Panc1 (cell line): ENCODE data around the gene UGT1A7. TPM values are rescaled to one million over a fixed set of nuclear protein-coding genes. Genes with fewer than 3 reads are reported as not detected.

ENCODE experiments used
- ATAC-seq: fragments of 200-7000 bp; cut with Tn5 transposase; 2 replicates; pipeline ENCODE4 v1.9.1; 2020; ENCODE audit warnings: mild to moderate bottlenecking, moderate library complexity
- BruUV-seq: library from RNA; stranded (reverse); fragments of 400-500 nt; replicated peaks from 2 replicates; lab custom pipeline; 2021; lab: Mats Ljungman, UMichigan
- CTCF ChIA-PET: fragments of 300-600 bp; sonication (Branson Sonifier 250); formaldehyde crosslinking; loops from one replicate; lab custom pipeline; 2022; ENCODE audit warnings: antibody characterized with exemption; lab: Charles Lee
- POLR2A ChIA-PET: fragments of 300-600 bp; sonication (Branson Sonifier 250); formaldehyde crosslinking; loops from one replicate; lab custom pipeline; 2022; ENCODE audit warnings: antibody characterized with exemption; lab: Charles Lee
- DNase-seq: peaks from one replicate; pipeline ENCODE4 v3.0.0-alpha.2; 2010; ENCODE audit warnings: low read depth, low spot score
- H3K27ac ChIP-seq: 2 replicates; pipeline ENCODE4 v1.5.1; 2011; ENCODE audit warnings: mild to moderate bottlenecking, low read length, inconsistent platforms
- H3K27me3 ChIP-seq: fragments of 200-500 bp; sonication (Bioruptor generic); 2 replicates; pipeline ENCODE4 v1.6.0; 2014; ENCODE audit warnings: low read length, inconsistent platforms; ENCODE audit not compliant: control insufficient read depth, insufficient read depth
- H3K36me3 ChIP-seq: fragments of 200-500 bp; sonication (Bioruptor generic); 2 replicates; pipeline ENCODE4 v1.5.1; 2014; ENCODE audit warnings: inconsistent platforms, mild to moderate bottlenecking, low read length, moderate library complexity; ENCODE audit not compliant: control insufficient read depth, insufficient read depth
- H3K4me1 ChIP-seq: 2 replicates; pipeline ENCODE4 v1.5.1; 2011; ENCODE audit warnings: inconsistent platforms, mild to moderate bottlenecking, low read length, moderate library complexity; ENCODE audit not compliant: control insufficient read depth, insufficient read depth
- H3K4me3 ChIP-seq, 2 experiments: 2 replicates each; pipeline ENCODE4 v1.5.1; 2011 to 2012; ENCODE audit warnings: low read depth in 2 of 2, low read length in 2 of 2, mild to moderate bottlenecking in 2 of 2, inconsistent platforms in 1 of 2, moderate library complexity in 1 of 2
- H3K9me3 ChIP-seq: fragments of 200-500 bp; sonication (Bioruptor generic); 2 replicates; pipeline ENCODE4 v1.5.1; 2014; ENCODE audit warnings: low read depth, mild to moderate bottlenecking, inconsistent platforms, low read length, moderate library complexity; ENCODE audit not compliant: control insufficient read depth, insufficient read depth
- POLR2AphosphoS5 ChIP-seq: IDR thresholded peaks from 2 replicates; pipeline ENCODE4 v1.6.1; 2012; ENCODE audit warnings: mild to moderate bottlenecking, low read depth, low read length, moderate library complexity
- REST ChIP-seq, 2 experiments: IDR thresholded peaks; 2 replicates each; pipeline ENCODE4 v1.6.1; 2011 to 2012; ENCODE audit warnings: low read depth in 2 of 2, control low read depth in 1 of 2, low read length in 1 of 2, mild to moderate bottlenecking in 1 of 2, moderate library complexity in 1 of 2; ENCODE audit not compliant: insufficient read depth in 1 of 2
- SIN3A ChIP-seq: IDR thresholded peaks from 2 replicates; pipeline ENCODE4 v1.6.1; 2012; ENCODE audit warnings: low read depth, mild to moderate bottlenecking, low read length, moderate library complexity, borderline replicate concordance; ENCODE audit not compliant: insufficient read depth
- TCF7L2 ChIP-seq: IDR thresholded peaks from 2 replicates; pipeline ENCODE4 v1.6.1; 2011; ENCODE audit warnings: mild to moderate bottlenecking, low read depth, low read length, inconsistent platforms
- in situ Hi-C: cut with HindIII; loops from 2 replicates; pipeline ENCODE4 v1.10.0; 2016; ENCODE audit warnings: low sequenced_read_pairs, low pct_unique_long_range_greater_than_20kb
- intact Hi-C: fragments of 100-400 bp; cut with micrococcal nuclease; formaldehyde crosslinking; loops from one replicate; pipeline ENCODE4 v1.10.0; 2022; ENCODE audit not compliant: unreplicated experiment
- total RNA-seq: library from RNA; stranded (reverse); gene quantifications from one replicate; pipeline ENCODE4 v1.2.1, GENCODE V29; 2021; ENCODE audit not compliant: unreplicated experiment
- TF ChIP-seq, protein P1 (sequence below): fragments of 450-650 bp; IDR thresholded peaks from 2 replicates; pipeline ENCODE4 v1.5.1; 2017; ENCODE audit warnings: mild to moderate bottlenecking

UGT1A7 gene
- total RNA-seq, 1 experiment from 2014 or later, result not detected

DNA sequence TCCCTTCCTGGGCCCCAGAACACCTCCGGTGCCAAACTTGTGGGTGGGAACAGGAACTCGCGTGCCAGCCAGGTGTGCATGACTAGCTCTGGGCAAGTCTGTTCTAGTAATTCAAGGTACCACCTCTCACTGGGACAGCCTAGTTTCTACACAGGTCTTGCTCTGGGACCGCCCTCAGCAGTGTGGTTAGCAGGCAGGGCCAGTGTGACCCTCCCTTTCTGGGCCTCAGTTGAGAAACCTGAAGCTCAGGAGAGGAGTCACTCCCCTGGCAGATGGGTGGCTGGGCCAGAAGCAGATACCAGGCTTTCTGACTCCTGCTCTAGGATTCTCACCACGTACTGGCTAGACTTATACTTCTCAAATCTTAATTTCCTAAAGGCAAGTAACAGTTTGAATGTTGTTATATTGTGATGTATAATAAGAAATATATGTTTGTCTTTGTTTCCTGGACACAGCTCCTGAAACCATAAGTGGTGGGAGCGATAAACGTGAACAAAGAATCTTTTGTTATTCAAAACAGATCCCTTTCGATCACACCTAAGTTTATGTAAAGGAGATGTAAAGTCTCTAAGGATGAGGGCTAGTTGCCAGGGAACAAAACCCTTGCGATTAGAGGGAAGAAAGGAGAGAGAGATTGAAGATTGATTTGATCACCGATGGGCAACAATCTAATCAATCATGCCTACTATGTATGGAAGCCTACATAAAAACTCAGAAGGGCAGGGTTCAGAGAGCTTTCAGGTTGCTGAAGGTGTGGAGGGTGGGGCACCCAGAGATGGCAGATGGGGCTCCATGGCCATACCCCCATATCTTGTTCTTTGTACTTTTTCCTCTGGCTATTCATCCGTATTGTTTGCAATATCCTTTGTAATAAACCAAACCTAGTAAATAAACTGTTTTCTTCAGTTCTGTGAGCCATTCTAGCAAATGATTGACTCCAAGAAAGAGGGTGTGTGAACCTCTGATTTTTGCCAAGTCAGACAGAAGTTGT, 10.0 kb downstream of the UGT1A7 start:
- ChIA-PET POLR2A (no interaction called here), CTCF (interaction anchor here (0.5 to 0.6 kb wide), 2 partner anchors 141 to 209 kb away, joined by 3 to 8 read pairs; no protein-coding TSS in a partner anchor)
- no peak for ATAC-seq
- no TSS peak for BruUV-seq
- no peak for TF ChIP-seq TCF7L2
- no peak for TF ChIP-seq SIN3A
- no peak for TF ChIP-seq POLR2AphosphoS5
- no peak for TF ChIP-seq REST (IDR thresholded peaks at IDR 0.05; ENCODE audit: insufficient read depth in 1 of 2, low read depth in 2 of 2, low read length in 1 of 2)
- TF ChIP-seq, protein P1, sequence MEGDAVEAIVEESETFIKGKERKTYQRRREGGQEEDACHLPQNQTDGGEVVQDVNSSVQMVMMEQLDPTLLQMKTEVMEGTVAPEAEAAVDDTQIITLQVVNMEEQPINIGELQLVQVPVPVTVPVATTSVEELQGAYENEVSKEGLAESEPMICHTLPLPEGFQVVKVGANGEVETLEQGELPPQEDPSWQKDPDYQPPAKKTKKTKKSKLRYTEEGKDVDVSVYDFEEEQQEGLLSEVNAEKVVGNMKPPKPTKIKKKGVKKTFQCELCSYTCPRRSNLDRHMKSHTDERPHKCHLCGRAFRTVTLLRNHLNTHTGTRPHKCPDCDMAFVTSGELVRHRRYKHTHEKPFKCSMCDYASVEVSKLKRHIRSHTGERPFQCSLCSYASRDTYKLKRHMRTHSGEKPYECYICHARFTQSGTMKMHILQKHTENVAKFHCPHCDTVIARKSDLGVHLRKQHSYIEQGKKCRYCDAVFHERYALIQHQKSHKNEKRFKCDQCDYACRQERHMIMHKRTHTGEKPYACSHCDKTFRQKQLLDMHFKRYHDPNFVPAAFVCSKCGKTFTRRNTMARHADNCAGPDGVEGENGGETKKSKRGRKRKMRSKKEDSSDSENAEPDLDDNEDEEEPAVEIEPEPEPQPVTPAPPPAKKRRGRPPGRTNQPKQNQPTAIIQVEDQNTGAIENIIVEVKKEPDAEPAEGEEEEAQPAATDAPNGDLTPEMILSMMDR, result no peak
- intact Hi-C loops (no loop called here), in situ Hi-C loops (no loop called here)
- Histone ChIP-seq H3K36me3 (no peaks in the 10 kb centered on the region), H3K4me1 (peaks cover 8% of the 10 kb centered on the region), H3K4me3 (no peak overlapping the region), H3K9me3 (no peaks in the 10 kb centered on the region), H3K27me3 (no peaks in the 10 kb centered on the region), H3K27ac (no peak overlapping the region)
- DNase-seq, result no peak

DNA sequence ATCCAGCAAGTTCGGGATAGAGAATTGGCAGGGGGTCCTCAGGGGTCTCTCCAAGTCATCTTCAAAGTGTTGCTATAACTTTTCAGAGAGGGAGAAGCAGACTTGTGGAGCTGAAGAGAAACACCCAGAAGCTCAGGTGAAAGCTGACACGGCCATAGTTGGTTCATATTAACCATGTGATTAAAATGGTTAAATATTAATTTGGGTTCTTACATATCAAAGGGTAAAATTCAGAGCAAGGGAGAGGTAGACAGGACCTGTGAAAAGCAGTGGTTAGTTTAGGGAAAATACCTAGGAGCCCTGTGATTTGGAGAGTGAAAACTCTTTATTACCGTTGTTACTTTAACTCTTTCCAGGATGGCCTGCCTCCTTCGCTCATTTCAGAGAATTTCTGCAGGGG, 10.9 kb downstream of the UGT1A7 start, which contains the start of gene UGT1A6:
Gene UGT1A6 (plus strand): TSS at position 243 of the 400 bp plus-strand sequence. CDS start 115 bp downstream, at position 358.
- no peak within 1 kb of the TSS for H3K4me3 ChIP-seq
- TF ChIP-seq REST (IDR thresholded peaks at IDR 0.05; ENCODE audit: insufficient read depth in 1 of 2, low read depth in 2 of 2, low read length in 1 of 2), result no peak
- TF ChIP-seq TCF7L2, result no peak
- TF ChIP-seq, protein P1, result no peak
- no peak for TF ChIP-seq SIN3A
- TF ChIP-seq POLR2AphosphoS5, result no peak
- POLR2A ChIA-PET, result no interaction called here
- H3K9me3 ChIP-seq, result no peaks in the 10 kb centered on the region
- in situ Hi-C loops, result no loop called here
- no TSS peak for BruUV-seq
- ATAC-seq (no peak), DNase-seq (no peak)
- H3K36me3 ChIP-seq, result no peaks in the 10 kb centered on the region
- peaks cover 8% of the 10 kb centered on the region for H3K4me1 ChIP-seq
- intact Hi-C loops, result no loop called here
- CTCF ChIA-PET, result interaction anchor here (0.5 kb wide), 1 partner anchor 140 kb away, joined by 3 read pairs; no protein-coding TSS in a partner anchor
- H3K27ac ChIP-seq, result no peak within 1 kb of the TSS
- no peaks in the 10 kb centered on the region for H3K27me3 ChIP-seq
